Measurements from ENCODE around the gene NTM. TPM values are rescaled to one million over a fixed set of nuclear protein-coding genes. Genes with fewer than 3 reads are reported as not detected.

The NTM gene
- total and polyA plus RNA-seq, 2 experiments from 2014 or later, result 25.9 to 49.0 TPM

DNA sequence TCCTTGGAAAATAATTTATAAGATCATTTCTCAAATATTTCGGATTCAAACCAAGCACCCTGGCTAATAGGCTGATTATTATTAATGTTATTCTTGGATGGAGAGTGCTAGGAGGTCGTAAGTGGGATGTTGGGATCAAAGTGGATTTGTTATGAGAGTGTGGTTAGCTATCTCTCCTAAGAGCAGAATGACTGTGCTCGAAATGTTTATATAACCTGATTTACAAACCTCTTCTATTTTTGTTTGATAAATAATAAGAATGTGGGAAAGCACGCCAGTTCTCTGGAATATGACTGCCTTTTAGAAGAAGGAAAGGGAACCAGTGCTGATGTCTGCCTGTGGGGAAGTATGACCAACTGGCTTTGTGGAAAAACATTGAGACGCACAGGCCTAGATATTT is 527.5 kb downstream of the NTM start:
- no peaks in the 10 kb centered on the region for H3K9me3 ChIP-seq (ENCODE audit: low read depth)
- H2AFZ ChIP-seq, result no peak overlapping the region
- in situ Hi-C loops (cut with MboI), result no loop called here
- no peaks in the 10 kb centered on the region for H3K36me3 ChIP-seq (ENCODE audit: low read depth)
- H3F3A ChIP-seq (ENCODE audit: insufficient read depth), result peaks cover 26% of the 10 kb centered on the region
- H3K9me2 ChIP-seq (ENCODE audit: insufficient read depth), result no peaks in the 10 kb centered on the region
- H3K27me3 ChIP-seq (replicated peaks; ENCODE audit: insufficient read depth), result no peaks in the 10 kb centered on the region
- no peak overlapping the region for H3K9ac ChIP-seq
- H3K79me2 ChIP-seq (ENCODE audit: insufficient read depth), result no peaks in the 10 kb centered on the region
- H4K20me1 ChIP-seq (ENCODE audit: insufficient read depth), result no peaks in the 10 kb centered on the region
- peaks cover 24% of the 10 kb centered on the region for H3K4me1 ChIP-seq (ENCODE audit: insufficient read depth)
- no peak overlapping the region for H3K4me2 ChIP-seq (ENCODE audit: unreplicated experiment)
- no peak overlapping the region for H3K4me3 ChIP-seq
- H3K27ac ChIP-seq, result no peak overlapping the region
- TF ChIP-seq EZH2 (IDR thresholded peaks at IDR 0.05; ENCODE audit: insufficient read depth, poor library complexity, severe bottlenecking) (no peak), EZH2phosphoT487 (IDR thresholded peaks at IDR 0.05; ENCODE audit: insufficient read depth, low read depth) (no peak)
- WGBS, 2 experiments (ENCODE audit: low coverage in 1 of 2, low lambda C conversion rate in 2 of 2, missing lambda C conversion rate in 2 of 2), result 67 to 71% methylated on average over 5 of the region's 5 CpGs
- no peak for DNase-seq

- Histone ChIP-seq H3K4me3 (no peak overlapping the region), H3K36me3 (ENCODE audit: low read depth) (no peaks in the 10 kb centered on the region), H3K9me3 (ENCODE audit: low read depth) (no peaks in the 10 kb centered on the region), H3K27me3 (replicated peaks; ENCODE audit: insufficient read depth) (no peaks in the 10 kb centered on the region), H2AFZ (no peak overlapping the region), H3K27ac (no peak overlapping the region), H3K79me2 (ENCODE audit: insufficient read depth) (no peaks in the 10 kb centered on the region), H3K4me1 (ENCODE audit: insufficient read depth) (peaks cover 24% of the 10 kb centered on the region), H3K9me2 (ENCODE audit: insufficient read depth) (no peaks in the 10 kb centered on the region), H3K4me2 (ENCODE audit: unreplicated experiment) (no peak overlapping the region), H3K9ac (no peak overlapping the region), H4K20me1 (ENCODE audit: insufficient read depth) (no peaks in the 10 kb centered on the region), H3F3A (ENCODE audit: insufficient read depth) (peaks cover 26% of the 10 kb centered on the region)
- no peak for TF ChIP-seq EZH2 (IDR thresholded peaks at IDR 0.05; ENCODE audit: insufficient read depth, poor library complexity, severe bottlenecking)
- TF ChIP-seq EZH2phosphoT487 (IDR thresholded peaks at IDR 0.05; ENCODE audit: insufficient read depth, low read depth), result no peak
- no peak for DNase-seq
- WGBS, 2 experiments (ENCODE audit: low coverage in 1 of 2, low lambda C conversion rate in 2 of 2, missing lambda C conversion rate in 2 of 2), result 97 to 98% methylated on average over 7 of the region's 7 CpGs
- in situ Hi-C loops (cut with MboI), result no loop called here
Observed at GRCh38 chr11:131898949-131899348, 528.5 kb downstream of the NTM start.

- H3K4me3 ChIP-seq, result no peak overlapping the region
- no peak for TF ChIP-seq EZH2phosphoT487 (IDR thresholded peaks at IDR 0.05; ENCODE audit: insufficient read depth, low read depth)
- no peak for TF ChIP-seq EZH2 (IDR thresholded peaks at IDR 0.05; ENCODE audit: insufficient read depth, poor library complexity, severe bottlenecking)
- no peak overlapping the region for H3K9ac ChIP-seq
- H3K27ac ChIP-seq, result no peak overlapping the region
- H3K9me3 ChIP-seq (ENCODE audit: low read depth), result no peaks in the 10 kb centered on the region
- H3K27me3 ChIP-seq (replicated peaks; ENCODE audit: insufficient read depth), result no peaks in the 10 kb centered on the region
- peaks cover 26% of the 10 kb centered on the region for H3F3A ChIP-seq (ENCODE audit: insufficient read depth)
- H3K36me3 ChIP-seq (ENCODE audit: low read depth), result no peaks in the 10 kb centered on the region
- in situ Hi-C loops (cut with MboI), result no loop called here
- H4K20me1 ChIP-seq (ENCODE audit: insufficient read depth), result no peaks in the 10 kb centered on the region
- peak overlapping the region; percentile 22; the same call in 1 of the 2 replicates for H2AFZ ChIP-seq
- no peaks in the 10 kb centered on the region for H3K9me2 ChIP-seq (ENCODE audit: insufficient read depth)
- 53 to 57% methylated on average over 6 of the region's 6 CpGs for WGBS, 2 experiments (ENCODE audit: low coverage in 1 of 2, low lambda C conversion rate in 2 of 2, missing lambda C conversion rate in 2 of 2)
- H3K79me2 ChIP-seq (ENCODE audit: insufficient read depth), result no peaks in the 10 kb centered on the region
- peaks cover 24% of the 10 kb centered on the region for H3K4me1 ChIP-seq (ENCODE audit: insufficient read depth)
- no peak overlapping the region for H3K4me2 ChIP-seq (ENCODE audit: unreplicated experiment)
- peak; percentile 12 for DNase-seq
Observed at GRCh38 chr11:131899950-131900580, 529.6 kb downstream of the NTM start.

DNA sequence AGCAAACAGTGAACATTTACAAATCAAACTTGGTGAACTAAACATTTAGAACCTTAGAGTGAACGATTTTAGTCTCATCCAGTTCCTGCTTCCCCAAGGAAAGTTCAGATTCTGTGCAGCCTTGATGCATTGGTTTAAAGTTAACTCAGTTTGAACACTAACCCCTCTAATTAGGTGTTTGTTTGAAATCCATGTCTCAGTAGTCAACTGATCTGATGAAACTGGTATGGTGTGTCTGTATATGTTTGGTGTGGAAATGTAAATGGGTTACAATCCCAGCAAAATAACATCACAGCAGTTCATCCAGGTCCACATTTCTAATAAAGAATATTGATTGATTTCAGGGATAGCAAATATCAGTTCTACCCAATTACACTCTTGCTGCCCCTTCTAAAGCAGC is 532.0 kb downstream of the NTM start:
- Histone ChIP-seq H3K9me3 (ENCODE audit: low read depth) (no peaks in the 10 kb centered on the region), H3K27me3 (replicated peaks; ENCODE audit: insufficient read depth) (no peaks in the 10 kb centered on the region), H3K4me2 (ENCODE audit: unreplicated experiment) (no peak overlapping the region), H3K27ac (no peak overlapping the region), H3K79me2 (ENCODE audit: insufficient read depth) (no peaks in the 10 kb centered on the region), H3F3A (ENCODE audit: insufficient read depth) (peaks cover 11% of the 10 kb centered on the region), H2AFZ (no peak overlapping the region), H3K9me2 (ENCODE audit: insufficient read depth) (no peaks in the 10 kb centered on the region), H4K20me1 (ENCODE audit: insufficient read depth) (no peaks in the 10 kb centered on the region), H3K36me3 (ENCODE audit: low read depth) (no peaks in the 10 kb centered on the region), H3K9ac (no peak overlapping the region), H3K4me3 (no peak overlapping the region), H3K4me1 (ENCODE audit: insufficient read depth) (peaks cover 9% of the 10 kb centered on the region)
- in situ Hi-C loops (cut with MboI), result no loop called here
- WGBS, 2 experiments (ENCODE audit: low coverage in 1 of 2, low lambda C conversion rate in 2 of 2, missing lambda C conversion rate in 2 of 2), result 95 to 97% methylated on average over 1 of the region's 1 CpG
- DNase-seq, result no peak
- no peak for TF ChIP-seq EZH2phosphoT487 (IDR thresholded peaks at IDR 0.05; ENCODE audit: insufficient read depth, low read depth)
- no peak for TF ChIP-seq EZH2 (IDR thresholded peaks at IDR 0.05; ENCODE audit: insufficient read depth, poor library complexity, severe bottlenecking)

Measured in GM23248 (cell line).